ENCODE results near the gene BTRC. TPM values are rescaled to one million over a fixed set of nuclear protein-coding genes. Genes with fewer than 3 reads are reported as not detected.

The BTRC gene
- polyA plus RNA-seq, 2 donors, result 5.7 to 6.3 TPM

GRCh38 chr10:101464082-101464481, 110.1 kb downstream of the BTRC start:
- Histone ChIP-seq H3K4me3 (ENCODE audit: low read depth in 1 of 2, low read length in 2 of 2) (no peak overlapping the region), H3K4me1 (ENCODE audit: control insufficient read depth in 2 of 2, insufficient read depth in 2 of 2, low read length in 1 of 2) (no peaks in the 10 kb centered on the region), H3K27ac (ENCODE audit: low read depth in 2 of 2, low read length in 1 of 2) (no peak overlapping the region), H3K36me3 (ENCODE audit: control insufficient read depth in 2 of 2, insufficient read depth in 2 of 2, low read length in 1 of 2) (no peaks in the 10 kb centered on the region), H3K27me3 (ENCODE audit: control insufficient read depth in 1 of 2, insufficient read depth in 2 of 2, low read length in 2 of 2) (no peaks in the 10 kb centered on the region), H3K9me3 (ENCODE audit: control insufficient read depth in 2 of 2, insufficient read depth in 1 of 2, low read depth in 1 of 2, low read length in 1 of 2) (no peaks in the 10 kb centered on the region)
- 90 to 91% methylated on average over 4 of the region's 4 CpGs for WGBS, 2 donors

- WGBS, 2 donors, result 74 to 78% methylated on average over 2 of the region's 2 CpGs
- no peaks in the 10 kb centered on the region for H3K27me3 ChIP-seq (ENCODE audit: control insufficient read depth in 1 of 2, insufficient read depth in 2 of 2, low read length in 2 of 2)
Measured at GRCh38 chr10:101464599-101464998, 110.6 kb downstream of the BTRC start.

DNA sequence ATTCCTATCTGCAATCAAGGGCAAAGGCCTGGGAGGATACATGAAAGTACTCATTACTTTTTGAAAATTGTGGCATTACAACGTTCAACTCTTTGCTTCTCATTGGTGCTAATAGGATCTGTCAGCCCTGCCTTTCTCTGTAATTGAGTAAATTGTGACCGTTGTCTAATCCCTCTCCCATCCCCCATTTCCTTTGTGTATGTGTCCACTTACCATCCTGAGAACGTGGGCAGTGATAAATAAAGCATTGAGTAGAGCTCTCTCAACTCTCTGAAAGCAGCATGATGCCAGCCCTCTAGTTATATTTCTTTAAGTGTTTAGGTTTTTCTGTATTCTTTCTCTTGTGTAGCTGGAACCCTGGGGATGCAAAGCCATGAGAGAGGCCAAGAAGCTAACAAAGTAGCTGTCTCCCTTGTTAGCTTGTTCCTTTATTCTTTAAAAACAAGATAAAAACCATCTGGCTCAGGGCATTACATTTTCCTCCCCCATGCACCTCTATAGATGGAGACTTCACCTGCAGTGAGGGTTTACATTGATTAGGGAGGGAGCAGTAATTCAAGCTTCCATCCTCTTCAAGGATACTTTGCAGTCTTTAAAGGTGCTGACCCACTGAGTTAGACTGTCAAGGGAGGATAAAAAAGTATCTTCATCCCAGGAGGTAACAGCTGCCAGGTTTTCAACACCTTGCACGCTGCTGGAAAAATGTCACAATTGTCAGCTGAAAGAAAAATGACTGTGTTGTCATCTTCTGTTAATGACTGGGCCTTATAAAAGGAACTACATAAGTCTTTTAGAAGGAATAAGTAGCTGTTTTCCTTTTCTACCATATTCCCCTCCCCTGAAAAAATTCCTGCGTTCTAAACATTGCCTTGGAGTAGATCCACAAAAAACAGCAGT, 112.3 kb downstream of the BTRC start:
- no peaks in the 10 kb centered on the region for H3K27me3 ChIP-seq (ENCODE audit: control insufficient read depth in 1 of 2, insufficient read depth in 2 of 2, low read length in 2 of 2)
- H3K4me1 ChIP-seq (ENCODE audit: control insufficient read depth in 2 of 2, insufficient read depth in 2 of 2, low read length in 1 of 2), result no peaks in the 10 kb centered on the region
- WGBS, 2 donors, result 77 to 78% methylated on average over 5 of the region's 5 CpGs
- no peaks in the 10 kb centered on the region for H3K9me3 ChIP-seq (ENCODE audit: control insufficient read depth in 2 of 2, insufficient read depth in 1 of 2, low read depth in 1 of 2, low read length in 1 of 2)
- H3K4me3 ChIP-seq (ENCODE audit: low read depth in 1 of 2, low read length in 2 of 2), result no peak overlapping the region
- no peak overlapping the region for H3K27ac ChIP-seq (ENCODE audit: low read depth in 2 of 2, low read length in 1 of 2)
- H3K36me3 ChIP-seq (ENCODE audit: control insufficient read depth in 2 of 2, insufficient read depth in 2 of 2, low read length in 1 of 2), result no peaks in the 10 kb centered on the region

More at GRCh38 chr10:101464599-101464998, 110.6 kb downstream of the BTRC start:
- no peaks in the 10 kb centered on the region for H3K9me3 ChIP-seq (ENCODE audit: control insufficient read depth in 2 of 2, insufficient read depth in 1 of 2, low read depth in 1 of 2, low read length in 1 of 2)
- H3K27ac ChIP-seq (ENCODE audit: low read depth in 2 of 2, low read length in 1 of 2), result no peak overlapping the region
- H3K4me3 ChIP-seq (ENCODE audit: low read depth in 1 of 2, low read length in 2 of 2), result no peak overlapping the region
- no peaks in the 10 kb centered on the region for H3K4me1 ChIP-seq (ENCODE audit: control insufficient read depth in 2 of 2, insufficient read depth in 2 of 2, low read length in 1 of 2)
- no peaks in the 10 kb centered on the region for H3K36me3 ChIP-seq (ENCODE audit: control insufficient read depth in 2 of 2, insufficient read depth in 2 of 2, low read length in 1 of 2)

DNA sequence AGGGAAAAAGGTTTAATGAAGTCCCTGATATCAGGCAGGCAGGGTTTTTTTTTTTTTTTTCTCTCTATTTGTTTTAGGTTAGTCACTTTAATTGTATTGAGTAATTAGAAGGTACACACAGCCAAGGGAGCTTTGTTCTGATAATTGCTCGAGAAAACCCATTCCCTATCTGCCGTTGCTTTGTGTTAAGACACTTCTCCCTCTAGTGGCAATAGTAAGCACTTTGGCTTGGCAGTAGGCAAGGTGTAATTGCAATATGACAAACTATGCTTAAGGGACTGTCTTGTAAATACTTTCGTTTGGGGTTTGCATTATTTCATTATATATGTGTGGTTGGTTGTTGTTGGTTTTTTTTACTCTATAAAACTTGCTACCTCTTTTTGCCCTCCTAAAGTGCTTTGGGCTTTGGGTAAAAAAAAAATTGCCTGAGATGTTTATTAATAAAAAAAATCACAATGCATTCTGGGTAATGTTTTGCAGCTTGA, 113.4 kb downstream of the BTRC start:
- H3K27me3 ChIP-seq (ENCODE audit: control insufficient read depth in 1 of 2, insufficient read depth in 2 of 2, low read length in 2 of 2), result no peaks in the 10 kb centered on the region
- 1 to 3% methylated on average over 3 of the region's 3 CpGs for WGBS, 2 donors
- H3K36me3 ChIP-seq (ENCODE audit: control insufficient read depth in 2 of 2, insufficient read depth in 2 of 2, low read length in 1 of 2), result no peaks in the 10 kb centered on the region
- no peak overlapping the region for H3K27ac ChIP-seq (ENCODE audit: low read depth in 2 of 2, low read length in 1 of 2)
- H3K9me3 ChIP-seq (ENCODE audit: control insufficient read depth in 2 of 2, insufficient read depth in 1 of 2, low read depth in 1 of 2, low read length in 1 of 2), result no peaks in the 10 kb centered on the region
- no peaks in the 10 kb centered on the region for H3K4me1 ChIP-seq (ENCODE audit: control insufficient read depth in 2 of 2, insufficient read depth in 2 of 2, low read length in 1 of 2)
- H3K4me3 ChIP-seq (ENCODE audit: low read depth in 1 of 2, low read length in 2 of 2), result no peak overlapping the region

DNA sequence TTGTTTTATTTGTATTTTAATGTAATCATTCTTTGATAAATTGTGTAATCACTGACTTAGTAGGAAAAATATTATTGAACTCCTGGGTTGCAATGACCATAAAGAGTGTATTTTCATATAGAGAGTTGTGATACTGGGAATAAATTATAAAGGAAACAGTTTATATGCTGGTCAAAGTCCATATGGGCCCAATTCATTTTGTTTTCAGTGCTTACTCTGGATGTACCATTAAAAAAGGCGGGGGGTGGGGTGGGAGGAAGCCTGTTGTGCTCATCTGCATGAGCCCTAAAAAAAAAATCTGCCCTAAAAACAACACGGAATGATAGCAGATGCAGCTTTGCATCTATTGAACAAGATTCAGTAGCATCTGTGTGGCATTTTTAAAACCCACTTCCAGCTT, 114.2 kb downstream of the BTRC start:
- H3K36me3 ChIP-seq (ENCODE audit: control insufficient read depth in 2 of 2, insufficient read depth in 2 of 2, low read length in 1 of 2), result no peaks in the 10 kb centered on the region
- no peaks in the 10 kb centered on the region for H3K27me3 ChIP-seq (ENCODE audit: control insufficient read depth in 1 of 2, insufficient read depth in 2 of 2, low read length in 2 of 2)
- H3K4me1 ChIP-seq (ENCODE audit: control insufficient read depth in 2 of 2, insufficient read depth in 2 of 2, low read length in 1 of 2), result no peaks in the 10 kb centered on the region
- H3K27ac ChIP-seq (ENCODE audit: low read depth in 2 of 2, low read length in 1 of 2), result no peak overlapping the region
- no peaks in the 10 kb centered on the region for H3K9me3 ChIP-seq (ENCODE audit: control insufficient read depth in 2 of 2, insufficient read depth in 1 of 2, low read depth in 1 of 2, low read length in 1 of 2)
- 75 to 87% methylated on average over 2 of the region's 2 CpGs for WGBS, 2 donors
- no peak overlapping the region for H3K4me3 ChIP-seq (ENCODE audit: low read depth in 1 of 2, low read length in 2 of 2)

GRCh38 chr10:101476383-101476782, 122.4 kb downstream of the BTRC start:
- Histone ChIP-seq H3K9me3 (ENCODE audit: control insufficient read depth in 2 of 2, insufficient read depth in 1 of 2, low read depth in 1 of 2, low read length in 1 of 2) (no peaks in the 10 kb centered on the region), H3K4me1 (ENCODE audit: control insufficient read depth in 2 of 2, insufficient read depth in 2 of 2, low read length in 1 of 2) (no peaks in the 10 kb centered on the region), H3K27me3 (ENCODE audit: control insufficient read depth in 1 of 2, insufficient read depth in 2 of 2, low read length in 2 of 2) (no peaks in the 10 kb centered on the region), H3K27ac (ENCODE audit: low read depth in 2 of 2, low read length in 1 of 2) (no peak overlapping the region), H3K4me3 (ENCODE audit: low read depth in 1 of 2, low read length in 2 of 2) (no peak overlapping the region), H3K36me3 (ENCODE audit: control insufficient read depth in 2 of 2, insufficient read depth in 2 of 2, low read length in 1 of 2) (no peaks in the 10 kb centered on the region)
- 75 to 93% methylated on average over 3 of the region's 3 CpGs for WGBS, 2 donors

GRCh38 chr10:101478956-101479355, 125.0 kb downstream of the BTRC start:
- H3K27ac ChIP-seq (ENCODE audit: low read depth in 2 of 2, low read length in 1 of 2), result no peak overlapping the region
- no peaks in the 10 kb centered on the region for H3K36me3 ChIP-seq (ENCODE audit: control insufficient read depth in 2 of 2, insufficient read depth in 2 of 2, low read length in 1 of 2)
- 80 to 81% methylated on average over 1 of the region's 1 CpG for WGBS, 2 donors
- H3K4me3 ChIP-seq (ENCODE audit: low read depth in 1 of 2, low read length in 2 of 2), result no peak overlapping the region
- no peaks in the 10 kb centered on the region for H3K4me1 ChIP-seq (ENCODE audit: control insufficient read depth in 2 of 2, insufficient read depth in 2 of 2, low read length in 1 of 2)
- H3K9me3 ChIP-seq (ENCODE audit: control insufficient read depth in 2 of 2, insufficient read depth in 1 of 2, low read depth in 1 of 2, low read length in 1 of 2), result no peaks in the 10 kb centered on the region
- H3K27me3 ChIP-seq (ENCODE audit: control insufficient read depth in 1 of 2, insufficient read depth in 2 of 2, low read length in 2 of 2), result no peaks in the 10 kb centered on the region

GRCh38 chr10:101481256-101481655, 127.3 kb downstream of the BTRC start:
- Histone ChIP-seq H3K9me3 (ENCODE audit: control insufficient read depth in 2 of 2, insufficient read depth in 1 of 2, low read depth in 1 of 2, low read length in 1 of 2) (no peaks in the 10 kb centered on the region), H3K36me3 (ENCODE audit: control insufficient read depth in 2 of 2, insufficient read depth in 2 of 2, low read length in 1 of 2) (no peaks in the 10 kb centered on the region), H3K27me3 (ENCODE audit: control insufficient read depth in 1 of 2, insufficient read depth in 2 of 2, low read length in 2 of 2) (no peaks in the 10 kb centered on the region), H3K4me3 (ENCODE audit: low read depth in 1 of 2, low read length in 2 of 2) (no peak overlapping the region), H3K4me1 (ENCODE audit: control insufficient read depth in 2 of 2, insufficient read depth in 2 of 2, low read length in 1 of 2) (no peaks in the 10 kb centered on the region), H3K27ac (ENCODE audit: low read depth in 2 of 2, low read length in 1 of 2) (no peak overlapping the region)

- H3K9me3 ChIP-seq (ENCODE audit: control insufficient read depth in 2 of 2, insufficient read depth in 1 of 2, low read depth in 1 of 2, low read length in 1 of 2), result no peaks in the 10 kb centered on the region
- H3K4me3 ChIP-seq (ENCODE audit: low read depth in 1 of 2, low read length in 2 of 2), result no peak overlapping the region
- H3K27me3 ChIP-seq (ENCODE audit: control insufficient read depth in 1 of 2, insufficient read depth in 2 of 2, low read length in 2 of 2), result no peaks in the 10 kb centered on the region
- H3K27ac ChIP-seq (ENCODE audit: low read depth in 2 of 2, low read length in 1 of 2), result no peak overlapping the region
- WGBS, 2 donors, result 96 to 97% methylated on average over 10 of the region's 10 CpGs
- H3K4me1 ChIP-seq (ENCODE audit: control insufficient read depth in 2 of 2, insufficient read depth in 2 of 2, low read length in 1 of 2), result no peaks in the 10 kb centered on the region
- no peaks in the 10 kb centered on the region for H3K36me3 ChIP-seq (ENCODE audit: control insufficient read depth in 2 of 2, insufficient read depth in 2 of 2, low read length in 1 of 2)
Measured at GRCh38 chr10:101482568-101482967, 128.6 kb downstream of the BTRC start.
